Upper lobe of left lung (tissue), 6 donors: ENCODE results near the gene TLE4. TPM values are rescaled to one million over a fixed set of nuclear protein-coding genes. Genes with fewer than 3 reads are reported as not detected.
A peak's percentile ranks its signal among the peaks of the same experiment; 100 is the strongest.

Source experiments
- ATAC-seq, 2 donors: fragments of 200-7000 bp; cut with Tn5 transposase; one replicate each; pipeline ENCODE4 v1.9.1; 2022; ENCODE audit warnings: mild to moderate bottlenecking in 2 of 2, moderate library complexity in 2 of 2; ENCODE audit not compliant: low FRiP score in 2 of 2
- DNase-seq, 2 donors: peaks; one replicate each; pipeline ENCODE4 v3.0.0-alpha.2; 2019 to 2020
- H3K27ac ChIP-seq, 4 donors: fragments of 200-600 bp; sonication (generic); one replicate each; pipeline ENCODE4 v1.5.1; 2016 to 2019
- H3K27me3 ChIP-seq, 4 donors: fragments of 200-600 bp; sonication (generic); one replicate each; pipeline ENCODE4 v1.5.1; 2017 to 2019
- H3K36me3 ChIP-seq, 4 donors: fragments of 200-600 bp; sonication (generic); one replicate each; pipeline ENCODE4 v1.5.1; 2016 to 2019
- H3K4me1 ChIP-seq, 4 donors: fragments of 200-600 bp; sonication (generic); one replicate each; pipeline ENCODE4 v1.5.1; 2018 to 2019
- H3K4me3 ChIP-seq, 4 donors: fragments of 200-600 bp; sonication (generic); one replicate each; pipeline ENCODE4 v1.5.1; 2017 to 2019; ENCODE audit warnings: mild to moderate bottlenecking in 2 of 4, moderate library complexity in 1 of 4
- H3K9me3 ChIP-seq, 4 donors: fragments of 200-600 bp; sonication (generic); one replicate each; pipeline ENCODE4 v1.5.1; 2018 to 2019
- EP300 ChIP-seq, 4 donors: sonication (generic); formaldehyde crosslinking; IDR thresholded peaks; one replicate each; pipeline ENCODE4 v1.5.1; 2017; ENCODE audit warnings: antibody characterized with exemption in 4 of 4, control low read depth in 2 of 4
- POLR2A ChIP-seq, 4 donors: fragments of 450-650 bp; IDR thresholded peaks; one replicate each; pipeline ENCODE4 v1.5.1; 2016 to 2017; ENCODE audit warnings: antibody characterized with exemption in 4 of 4, mild to moderate bottlenecking in 2 of 4
- POLR2AphosphoS5 ChIP-seq, 2 donors: sonication (generic); formaldehyde crosslinking; IDR thresholded peaks; one replicate each; pipeline ENCODE4 v1.5.1; 2017; ENCODE audit warnings: antibody characterized with exemption in 2 of 2
- WGBS, 2 donors: methylation state at CpG; one replicate each; pipeline ENCODE4 v1.1.5; 2017 to 2018; 5-methylcytosine and 5-hydroxymethylcytosine counted together
- total RNA-seq, 6 donors: library from RNA; depleted of rRNA in 4 of 6; stranded (reverse); fragments of >200 nt in 4 of 6; gene quantifications; one replicate each; pipeline versions ENCODE4 v1.1.0 to v1.2.1, GENCODE V29; 2016 to 2021
- TF ChIP-seq, protein P1 (sequence below), 6 experiments: fragments of 450-650 bp in 4 of 6; fragments of 200-600 bp in 2 of 6; sonication (generic) in 2 of 6; IDR thresholded peaks; one replicate each; pipeline ENCODE4 v1.5.1; 2016 to 2019; ENCODE audit warnings: antibody characterized with exemption in 6 of 6
- donor health status: DM: no; HTN: no; CAD: no; lungs with moderate emphysema.
- donor health status: DM: no; HTN: yes; CAD: no; lungs with severe emphysema.

The TLE4 gene
- total RNA-seq, 6 donors from 2014 or later = 37.7 to 152 (median 46.7) TPM

DNA sequence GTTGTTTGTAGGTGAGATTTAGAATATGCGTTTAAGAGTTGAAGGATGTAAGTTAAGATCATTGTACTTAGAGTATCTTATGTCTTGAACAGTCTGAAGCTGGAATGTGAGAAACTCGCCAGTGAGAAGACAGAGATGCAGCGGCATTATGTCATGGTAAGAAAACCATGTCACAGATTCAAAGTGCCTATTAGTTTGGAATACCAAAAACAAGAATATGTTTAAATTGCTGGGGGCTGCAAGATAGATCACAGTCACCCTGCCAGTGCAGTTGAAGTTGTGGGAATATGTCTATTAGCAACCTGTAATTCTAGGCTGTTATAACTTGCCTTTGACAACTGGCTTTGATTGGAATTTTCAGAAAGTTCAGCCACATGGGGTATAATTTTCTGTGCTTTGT, 3.0 kb downstream of the TLE4 start:
- H3K27me3 ChIP-seq = no peaks in the 10 kb centered on the region
- H3K27ac ChIP-seq = peak overlapping the region in 1 of 4 donors; percentile 96
- H3K36me3 ChIP-seq = no peaks in the 10 kb centered on the region
- TF ChIP-seq POLR2AphosphoS5 (IDR thresholded peaks at IDR 0.05) = no peak
- TF ChIP-seq POLR2A (IDR thresholded peaks at IDR 0.05) = no peak
- no peak for TF ChIP-seq EP300 (IDR thresholded peaks at IDR 0.05)
- TF ChIP-seq, protein P1, sequence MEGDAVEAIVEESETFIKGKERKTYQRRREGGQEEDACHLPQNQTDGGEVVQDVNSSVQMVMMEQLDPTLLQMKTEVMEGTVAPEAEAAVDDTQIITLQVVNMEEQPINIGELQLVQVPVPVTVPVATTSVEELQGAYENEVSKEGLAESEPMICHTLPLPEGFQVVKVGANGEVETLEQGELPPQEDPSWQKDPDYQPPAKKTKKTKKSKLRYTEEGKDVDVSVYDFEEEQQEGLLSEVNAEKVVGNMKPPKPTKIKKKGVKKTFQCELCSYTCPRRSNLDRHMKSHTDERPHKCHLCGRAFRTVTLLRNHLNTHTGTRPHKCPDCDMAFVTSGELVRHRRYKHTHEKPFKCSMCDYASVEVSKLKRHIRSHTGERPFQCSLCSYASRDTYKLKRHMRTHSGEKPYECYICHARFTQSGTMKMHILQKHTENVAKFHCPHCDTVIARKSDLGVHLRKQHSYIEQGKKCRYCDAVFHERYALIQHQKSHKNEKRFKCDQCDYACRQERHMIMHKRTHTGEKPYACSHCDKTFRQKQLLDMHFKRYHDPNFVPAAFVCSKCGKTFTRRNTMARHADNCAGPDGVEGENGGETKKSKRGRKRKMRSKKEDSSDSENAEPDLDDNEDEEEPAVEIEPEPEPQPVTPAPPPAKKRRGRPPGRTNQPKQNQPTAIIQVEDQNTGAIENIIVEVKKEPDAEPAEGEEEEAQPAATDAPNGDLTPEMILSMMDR (IDR thresholded peaks at IDR 0.05) = no peak
- H3K4me1 ChIP-seq = peaks cover 21 to 35% (median 30%) of the 10 kb centered on the region in 4 donors
- H3K9me3 ChIP-seq = no peaks in the 10 kb centered on the region
- ATAC-seq (no peak), DNase-seq (no peak)
- H3K4me3 ChIP-seq = peak overlapping the region in 2 of 4 donors; percentile 83 to 91
- WGBS, 2 donors = 79 to 80% methylated on average over 3 of the region's 3 CpGs

DNA sequence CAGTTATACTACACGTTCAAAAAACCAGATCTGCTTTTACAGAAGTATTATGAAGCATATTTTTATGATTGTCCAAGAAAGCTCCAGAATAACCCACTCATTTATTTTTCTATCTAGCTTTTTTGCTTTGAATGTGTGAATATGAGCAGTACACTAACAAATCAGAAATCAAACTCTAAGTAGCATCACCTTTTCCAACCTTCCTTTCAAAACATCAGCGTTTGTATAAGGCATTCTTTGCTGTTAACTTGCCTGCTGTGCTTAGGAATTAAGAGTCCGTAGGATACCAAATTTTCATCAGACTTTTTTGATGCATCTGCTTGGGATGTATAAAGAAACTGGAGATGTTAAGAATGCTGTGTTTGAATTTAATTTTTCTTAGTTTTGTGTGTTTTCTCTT, 3.8 kb downstream of the TLE4 start:
- H3K36me3 ChIP-seq = no peaks in the 10 kb centered on the region
- no peaks in the 10 kb centered on the region for H3K9me3 ChIP-seq
- DNase-seq = no peak
- peaks cover 14 to 27% (median 24%) of the 10 kb centered on the region in 4 donors for H3K4me1 ChIP-seq
- peak overlapping the region in 1 of 4 donors; percentile 1 for H3K4me3 ChIP-seq
- no peak overlapping the region for H3K27ac ChIP-seq
- H3K27me3 ChIP-seq = no peaks in the 10 kb centered on the region
- no peak for ATAC-seq
- WGBS, 2 donors = 64 to 67% methylated on average over 3 of the region's 3 CpGs
- no peak for TF ChIP-seq EP300 (IDR thresholded peaks at IDR 0.05)

DNA sequence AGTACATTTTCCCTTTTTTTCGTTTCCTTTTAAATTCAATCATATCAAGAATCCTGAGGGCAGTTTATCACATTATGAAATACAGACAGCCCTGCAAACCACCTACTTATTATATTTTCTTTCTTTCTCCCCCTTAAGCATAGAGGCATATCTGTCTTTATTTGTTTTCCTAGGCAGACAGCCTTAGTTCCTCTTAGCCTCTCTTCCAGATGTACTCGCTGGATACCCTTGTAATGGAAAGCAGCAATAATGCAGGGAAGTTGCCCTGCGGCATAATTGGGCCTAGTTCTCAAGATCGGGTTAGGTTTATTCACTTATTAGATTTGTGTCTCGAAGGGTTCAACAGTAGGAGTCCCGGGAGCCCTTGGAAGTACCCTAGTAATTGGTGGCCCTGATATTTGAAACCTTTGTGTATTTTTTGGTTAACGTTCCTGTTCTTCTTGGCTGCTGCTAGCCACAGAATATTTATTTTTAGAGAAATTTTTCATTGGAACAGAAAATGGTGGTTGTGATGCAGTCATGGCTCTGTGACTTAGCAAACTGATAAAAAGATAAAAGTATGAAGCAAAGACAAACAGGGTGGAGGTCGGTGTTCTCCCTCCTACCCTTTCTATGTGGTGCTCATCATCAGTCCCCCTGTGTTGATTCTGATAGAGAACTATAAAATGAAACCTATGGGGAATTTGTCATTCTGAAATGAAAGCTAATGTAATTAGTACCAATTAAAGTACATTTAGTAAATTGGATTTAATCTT, 6.4 kb downstream of the TLE4 start:
- H3K9me3 ChIP-seq = no peaks in the 10 kb centered on the region
- H3K27me3 ChIP-seq = no peaks in the 10 kb centered on the region
- ATAC-seq (peak in 1 of 2 donors; percentile 24), DNase-seq (no peak)
- WGBS, 2 donors = 71 to 73% methylated on average over 8 of the region's 8 CpGs
- H3K4me3 ChIP-seq = no peak overlapping the region
- H3K27ac ChIP-seq = no peak overlapping the region
- TF ChIP-seq POLR2A (IDR thresholded peaks at IDR 0.05) (no peak), POLR2AphosphoS5 (IDR thresholded peaks at IDR 0.05) (no peak), EP300 (IDR thresholded peaks at IDR 0.05) (no peak)
- TF ChIP-seq, protein P1 (IDR thresholded peaks at IDR 0.05) = no peak
- peaks cover 21 to 46% (median 36%) of the 10 kb centered on the region in 4 donors for H3K4me1 ChIP-seq
- H3K36me3 ChIP-seq = no peaks in the 10 kb centered on the region

DNA sequence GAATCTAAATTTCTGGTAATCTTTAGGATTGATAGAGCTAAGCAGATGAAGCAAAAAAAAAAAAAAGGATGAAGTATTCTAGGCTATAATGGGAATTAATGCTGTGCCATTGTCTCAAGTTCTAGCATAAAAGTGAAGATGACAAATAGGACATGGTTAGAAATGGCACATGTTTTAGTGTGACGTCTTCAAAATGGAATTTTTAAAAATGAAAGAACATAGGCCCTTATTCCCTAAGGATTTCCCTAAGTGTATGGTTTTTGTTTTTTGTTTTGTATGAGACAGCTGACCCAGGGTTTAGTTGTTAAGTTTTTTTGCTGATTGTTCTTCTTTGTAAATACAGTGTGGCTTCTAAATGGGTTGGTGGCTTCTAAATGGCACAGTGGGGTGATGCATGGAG, 7.1 kb downstream of the TLE4 start:
- 89 to 95% methylated on average over 1 of the region's 1 CpG for WGBS, 2 donors

DNA sequence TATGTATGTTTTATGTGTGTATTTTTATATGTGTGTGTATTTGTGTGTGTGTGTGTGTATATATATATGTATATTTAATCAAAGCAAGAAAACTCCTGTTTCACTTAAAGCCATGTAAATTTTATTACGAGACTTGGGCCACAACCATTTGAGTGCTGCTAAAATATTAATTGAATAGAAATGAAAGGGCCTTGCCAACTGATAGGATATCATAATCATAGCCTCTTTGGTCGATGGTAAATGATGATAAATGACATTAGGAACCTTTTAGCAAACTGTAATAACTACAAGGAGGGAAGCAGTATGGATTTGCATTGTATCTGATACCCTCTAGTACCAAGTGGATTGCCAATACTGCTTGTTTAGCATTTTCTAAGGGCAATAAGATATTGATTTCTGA, 7.9 kb downstream of the TLE4 start:
- 80 to 86% methylated on average over 2 of the region's 2 CpGs for WGBS, 2 donors
- no peak for DNase-seq
- TF ChIP-seq POLR2A (IDR thresholded peaks at IDR 0.05) = no peak
- TF ChIP-seq EP300 (IDR thresholded peaks at IDR 0.05) = no peak
- no peak for TF ChIP-seq POLR2AphosphoS5 (IDR thresholded peaks at IDR 0.05)
- TF ChIP-seq, protein P1 (IDR thresholded peaks at IDR 0.05) = no peak

More for the DNA sequence above, 7.1 kb downstream of the TLE4 start:
- no peak for ATAC-seq
- no peak for DNase-seq
- no peaks in the 10 kb centered on the region for H3K27me3 ChIP-seq
- H3K36me3 ChIP-seq = no peaks in the 10 kb centered on the region
- no peak overlapping the region for H3K27ac ChIP-seq
- no peak overlapping the region for H3K4me3 ChIP-seq
- H3K4me1 ChIP-seq = peaks cover 26 to 52% (median 40%) of the 10 kb centered on the region in 4 donors
- H3K9me3 ChIP-seq = no peaks in the 10 kb centered on the region
- TF ChIP-seq, protein P1 (IDR thresholded peaks at IDR 0.05) = no peak
- TF ChIP-seq POLR2A (IDR thresholded peaks at IDR 0.05) (no peak), POLR2AphosphoS5 (IDR thresholded peaks at IDR 0.05) (no peak), EP300 (IDR thresholded peaks at IDR 0.05) (no peak)

More for the DNA sequence above, 7.9 kb downstream of the TLE4 start:
- no peaks in the 10 kb centered on the region for H3K27me3 ChIP-seq
- no peak for ATAC-seq
- no peak overlapping the region for H3K27ac ChIP-seq
- no peaks in the 10 kb centered on the region for H3K9me3 ChIP-seq
- peaks cover 21 to 53% (median 37%) of the 10 kb centered on the region in 4 donors for H3K4me1 ChIP-seq
- H3K4me3 ChIP-seq = no peak overlapping the region
- no peaks in the 10 kb centered on the region for H3K36me3 ChIP-seq
